ENCODE results near the gene MTERF2.

The MTERF2 gene

GRCh38 chr12:106953352-106954250 is 33.3 kb downstream of the MTERF2 start:
- DNase-seq (ENCODE audit: low spot score): no peak

GRCh38 chr12:106950591-106950990 is 36.4 kb downstream of the MTERF2 start:
- DNase-seq (ENCODE audit: low spot score): no peak

- DNase-seq (ENCODE audit: low spot score): no peak
Measured at GRCh38 chr12:106947461-106947860, 39.5 kb downstream of the MTERF2 start.

GRCh38 chr12:106945261-106945851 is 41.6 kb downstream of the MTERF2 start:
- no peak for DNase-seq (ENCODE audit: low spot score)

- DNase-seq (ENCODE audit: low spot score): no peak
Measured at GRCh38 chr12:106942775-106943174, 44.2 kb downstream of the MTERF2 start.

- DNase-seq (ENCODE audit: low spot score): no peak
Measured at GRCh38 chr12:106941481-106942156, 45.3 kb downstream of the MTERF2 start.

- DNase-seq (ENCODE audit: low spot score): no peak
Measured at GRCh38 chr12:106934277-106934676, 52.7 kb downstream of the MTERF2 start.

All from putamen (tissue), 1 donor.